Activated naive CD8-positive, alpha-beta T cell treated with anti-CD3 and anti-CD28 coated beads, Interleukin-2, amount 50 U/mL, for 24 hours (primary cell): ENCODE data around the gene LIN28B.

Source experiments
- ATAC-seq: fragments of 150-1000 bp; cut with Tn5 transposase; one replicate; pipeline ENCODE4 v1.10.0; 2021
- DNase-seq: peaks from one replicate; pipeline ENCODE4 v3.0.0; 2021
- H3K27ac Mint-ChIP-seq: one replicate; pipeline ENCODE4 v1.8.0; 2021; ENCODE audit warnings: mild to moderate bottlenecking, mixed read lengths
- H3K27me3 Mint-ChIP-seq: one replicate; pipeline ENCODE4 v1.8.0; 2021; ENCODE audit warnings: mixed read lengths
- H3K36me3 Mint-ChIP-seq: one replicate; pipeline ENCODE4 v1.8.0; 2021; ENCODE audit warnings: low read depth, mixed read lengths
- H3K4me1 Mint-ChIP-seq: one replicate; pipeline ENCODE4 v1.8.0; 2021; ENCODE audit warnings: mixed read lengths
- H3K4me3 Mint-ChIP-seq: one replicate; pipeline ENCODE4 v1.8.0; 2021; ENCODE audit warnings: mild to moderate bottlenecking, moderate library complexity, mixed read lengths
- H3K9me3 Mint-ChIP-seq: one replicate; pipeline ENCODE4 v1.8.0; 2021; ENCODE audit warnings: mixed read lengths

LIN28B gene

DNA sequence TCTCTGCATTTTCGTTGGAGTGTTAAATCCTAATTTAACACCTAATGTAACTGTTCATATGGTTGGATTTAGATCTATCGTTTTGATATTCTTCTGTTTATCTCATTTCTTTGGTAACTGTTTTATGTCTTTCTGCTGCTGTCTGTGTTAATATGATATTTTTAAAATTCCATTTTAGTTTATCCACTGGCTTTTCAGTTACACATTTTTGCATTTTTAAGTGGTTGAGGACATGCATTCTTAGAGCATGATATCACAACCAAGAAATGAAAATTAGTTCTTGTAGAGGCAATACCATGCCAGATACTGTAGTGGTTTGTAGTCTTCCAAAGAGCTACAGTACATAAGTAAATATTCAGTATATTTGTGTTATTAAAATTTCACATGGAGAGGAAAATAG is 58.6 kb downstream of the LIN28B start:
- peaks cover 10% of the 10 kb centered on the region for H3K27me3 Mint-ChIP-seq
- no peaks in the 10 kb centered on the region for H3K36me3 Mint-ChIP-seq

DNA sequence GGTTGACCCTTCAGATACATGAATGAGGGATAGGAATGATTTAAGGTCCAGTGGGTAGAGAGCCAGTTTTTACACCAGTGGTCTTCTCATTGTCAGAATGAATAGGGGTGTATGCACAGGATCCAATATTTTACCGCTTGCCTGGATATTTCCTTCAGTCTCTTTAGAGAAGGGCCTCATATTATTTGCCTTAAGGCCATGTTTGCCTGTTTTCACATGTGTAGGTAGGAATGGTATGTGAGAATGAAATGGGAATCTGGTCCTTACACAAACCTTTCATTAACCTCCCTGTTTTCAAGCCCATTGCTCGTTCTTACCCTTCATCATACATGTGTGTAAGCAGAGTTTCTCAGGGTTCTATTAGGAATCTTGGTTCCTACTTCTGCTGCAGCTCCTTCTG is 62.4 kb downstream of the LIN28B start:
- no peaks in the 10 kb centered on the region for H3K9me3 Mint-ChIP-seq
- H3K4me3 Mint-ChIP-seq = no peak overlapping the region
- peaks cover 18% of the 10 kb centered on the region for H3K27me3 Mint-ChIP-seq
- H3K36me3 Mint-ChIP-seq = no peaks in the 10 kb centered on the region
- H3K4me1 Mint-ChIP-seq = no peaks in the 10 kb centered on the region
- no peak overlapping the region for H3K27ac Mint-ChIP-seq
- ATAC-seq = no peak
- no peak for DNase-seq

More for the DNA sequence above, 58.6 kb downstream of the LIN28B start:
- DNase-seq = no peak
- no peak overlapping the region for H3K4me3 Mint-ChIP-seq
- no peaks in the 10 kb centered on the region for H3K9me3 Mint-ChIP-seq
- H3K4me1 Mint-ChIP-seq = no peaks in the 10 kb centered on the region
- ATAC-seq = no peak
- H3K27ac Mint-ChIP-seq = no peak overlapping the region

- Mint-ChIP-seq H3K36me3 (no peaks in the 10 kb centered on the region), H3K27me3 (peaks cover 20% of the 10 kb centered on the region), H3K4me1 (no peaks in the 10 kb centered on the region), H3K9me3 (no peaks in the 10 kb centered on the region), H3K27ac (no peak overlapping the region), H3K4me3 (no peak overlapping the region)
- no peak for DNase-seq
- ATAC-seq = no peak
Measured at GRCh38 chr6:105021399-105021798, 64.5 kb downstream of the LIN28B start.

GRCh38 chr6:105022416-105022815 is 65.5 kb downstream of the LIN28B start:
- no peak overlapping the region for H3K4me3 Mint-ChIP-seq
- DNase-seq (no peak), ATAC-seq (no peak)
- peaks cover 17% of the 10 kb centered on the region for H3K27me3 Mint-ChIP-seq
- H3K36me3 Mint-ChIP-seq = no peaks in the 10 kb centered on the region
- no peak overlapping the region for H3K27ac Mint-ChIP-seq
- H3K4me1 Mint-ChIP-seq = no peaks in the 10 kb centered on the region
- H3K9me3 Mint-ChIP-seq = no peaks in the 10 kb centered on the region

DNA sequence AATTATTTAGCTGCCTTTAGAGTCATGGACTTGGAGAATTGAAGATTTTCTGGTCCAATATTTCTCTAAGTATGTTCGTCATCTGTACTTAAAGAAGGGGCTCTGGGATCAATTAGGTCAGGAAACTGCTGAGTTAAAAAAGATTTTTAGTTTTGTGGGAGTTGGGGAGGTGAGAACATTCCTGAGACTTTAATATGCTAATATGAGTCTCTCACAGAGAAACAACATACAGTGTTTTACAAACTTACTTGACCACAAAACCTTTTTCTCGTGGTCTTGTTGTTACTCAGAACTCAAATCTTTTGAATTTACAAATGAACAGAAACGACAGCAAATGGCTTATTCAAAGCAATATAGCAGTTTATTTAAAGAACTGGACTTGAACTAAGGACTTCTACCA is 67.9 kb downstream of the LIN28B start:
- Mint-ChIP-seq H3K36me3 (no peaks in the 10 kb centered on the region), H3K9me3 (no peaks in the 10 kb centered on the region), H3K4me1 (no peaks in the 10 kb centered on the region), H3K27ac (no peak overlapping the region), H3K27me3 (peaks cover 13% of the 10 kb centered on the region), H3K4me3 (no peak overlapping the region)
- ATAC-seq (no peak), DNase-seq (no peak)

DNA sequence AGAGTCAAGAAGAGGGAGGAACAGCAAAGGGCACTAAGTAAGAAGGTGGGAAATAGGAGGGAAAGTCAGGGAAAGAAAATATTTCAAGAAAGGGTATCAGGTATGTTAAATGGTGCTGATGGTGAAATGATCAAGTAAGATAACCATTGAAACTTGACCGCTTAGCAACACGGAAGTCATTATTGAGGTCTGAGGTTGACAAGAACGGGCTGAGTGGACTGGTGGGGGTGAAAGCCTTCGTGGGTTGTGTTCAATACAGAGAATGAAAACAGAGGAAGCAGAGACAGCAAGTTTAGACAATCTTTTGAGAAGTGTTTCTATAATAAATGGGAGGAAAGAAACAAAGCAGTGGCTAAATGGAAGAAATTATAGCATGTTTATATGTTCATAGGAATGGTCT is 72.0 kb downstream of the LIN28B start:
- H3K4me1 Mint-ChIP-seq = no peaks in the 10 kb centered on the region
- no peak overlapping the region for H3K4me3 Mint-ChIP-seq
- no peaks in the 10 kb centered on the region for H3K9me3 Mint-ChIP-seq
- ATAC-seq = no peak
- H3K27ac Mint-ChIP-seq = no peak overlapping the region
- H3K36me3 Mint-ChIP-seq = no peaks in the 10 kb centered on the region
- DNase-seq = no peak
- H3K27me3 Mint-ChIP-seq = peaks cover 4% of the 10 kb centered on the region

DNA sequence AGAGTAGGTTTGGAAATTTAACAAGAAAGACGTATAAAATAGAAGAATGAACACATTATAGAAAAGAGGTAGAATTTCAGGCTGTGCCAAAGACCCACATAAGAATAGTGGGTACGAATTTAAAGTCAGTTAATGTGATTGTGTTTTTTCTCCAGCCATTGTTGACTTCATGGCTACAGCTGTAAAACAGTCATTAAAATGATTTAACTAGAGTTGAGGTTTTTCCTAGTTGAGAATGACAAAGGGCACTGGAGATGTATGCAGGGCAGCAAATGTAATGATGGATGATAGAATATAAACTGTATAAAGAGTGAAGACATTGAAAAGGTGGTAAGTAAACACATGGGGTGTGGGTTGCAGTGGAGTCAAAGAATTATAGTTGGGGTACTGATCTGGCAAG is 72.7 kb downstream of the LIN28B start:
- H3K4me1 Mint-ChIP-seq = no peaks in the 10 kb centered on the region
- no peak overlapping the region for H3K4me3 Mint-ChIP-seq
- ATAC-seq (no peak), DNase-seq (no peak)
- H3K9me3 Mint-ChIP-seq = no peaks in the 10 kb centered on the region
- no peak overlapping the region for H3K27ac Mint-ChIP-seq
- H3K27me3 Mint-ChIP-seq = peaks cover 10% of the 10 kb centered on the region
- H3K36me3 Mint-ChIP-seq = no peaks in the 10 kb centered on the region

DNA sequence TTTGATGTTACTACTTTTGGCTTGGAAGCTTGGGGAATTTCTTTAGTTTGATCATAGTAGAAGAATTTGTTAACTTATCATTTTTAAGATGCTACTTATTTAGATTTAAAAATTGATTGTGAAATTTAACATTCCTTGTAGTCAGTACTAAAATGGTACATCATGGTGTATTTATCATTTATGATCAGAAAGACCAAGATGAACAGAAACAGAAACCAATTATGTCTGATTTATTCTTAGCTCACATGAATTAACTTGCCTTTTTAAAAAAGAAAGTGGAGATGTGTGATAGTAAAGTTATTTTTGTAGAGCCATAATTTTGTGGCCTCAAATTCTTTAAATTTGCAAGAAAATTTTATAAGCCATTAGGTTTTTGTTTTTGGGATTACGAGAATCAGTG is 77.6 kb downstream of the LIN28B start:
- Mint-ChIP-seq H3K4me3 (no peak overlapping the region), H3K27ac (no peak overlapping the region), H3K27me3 (peaks cover 15% of the 10 kb centered on the region), H3K4me1 (no peaks in the 10 kb centered on the region), H3K9me3 (no peaks in the 10 kb centered on the region), H3K36me3 (no peaks in the 10 kb centered on the region)
- ATAC-seq = no peak
- DNase-seq = no peak

GRCh38 chr6:105035299-105035698 is 78.4 kb downstream of the LIN28B start:
- Mint-ChIP-seq H3K27ac (no peak overlapping the region), H3K36me3 (no peaks in the 10 kb centered on the region), H3K4me1 (no peaks in the 10 kb centered on the region), H3K9me3 (no peaks in the 10 kb centered on the region), H3K27me3 (peaks cover 15% of the 10 kb centered on the region), H3K4me3 (no peak overlapping the region)
- DNase-seq = no peak
- no peak for ATAC-seq

DNA sequence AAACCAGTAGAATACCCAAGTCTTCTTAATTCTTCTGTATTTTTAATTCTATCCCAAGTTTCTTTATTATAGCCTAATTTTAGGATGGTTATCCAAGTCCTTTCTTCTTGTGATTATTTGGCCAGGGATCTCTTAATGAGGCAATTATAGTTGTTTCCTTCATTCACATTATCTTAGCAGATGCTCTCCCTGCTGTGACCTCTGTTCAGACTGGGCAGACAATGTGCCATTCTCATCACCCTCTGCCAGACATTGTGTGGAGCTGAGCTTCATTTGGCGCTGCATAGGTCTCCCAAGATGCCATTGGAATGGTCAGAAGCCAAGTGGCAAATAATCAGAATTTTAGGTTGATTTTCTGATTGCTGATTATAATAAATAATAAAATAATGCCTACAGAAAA is 79.4 kb downstream of the LIN28B start:
- no peak for ATAC-seq
- H3K27ac Mint-ChIP-seq = no peak overlapping the region
- no peaks in the 10 kb centered on the region for H3K36me3 Mint-ChIP-seq
- no peak for DNase-seq
- no peaks in the 10 kb centered on the region for H3K9me3 Mint-ChIP-seq
- peaks cover 17% of the 10 kb centered on the region for H3K27me3 Mint-ChIP-seq
- no peak overlapping the region for H3K4me3 Mint-ChIP-seq
- H3K4me1 Mint-ChIP-seq = no peaks in the 10 kb centered on the region

- Mint-ChIP-seq H3K27me3 (peaks cover 18% of the 10 kb centered on the region), H3K4me1 (no peaks in the 10 kb centered on the region)
Measured at GRCh38 chr6:105038259-105038658, 81.4 kb downstream of the LIN28B start.

DNA sequence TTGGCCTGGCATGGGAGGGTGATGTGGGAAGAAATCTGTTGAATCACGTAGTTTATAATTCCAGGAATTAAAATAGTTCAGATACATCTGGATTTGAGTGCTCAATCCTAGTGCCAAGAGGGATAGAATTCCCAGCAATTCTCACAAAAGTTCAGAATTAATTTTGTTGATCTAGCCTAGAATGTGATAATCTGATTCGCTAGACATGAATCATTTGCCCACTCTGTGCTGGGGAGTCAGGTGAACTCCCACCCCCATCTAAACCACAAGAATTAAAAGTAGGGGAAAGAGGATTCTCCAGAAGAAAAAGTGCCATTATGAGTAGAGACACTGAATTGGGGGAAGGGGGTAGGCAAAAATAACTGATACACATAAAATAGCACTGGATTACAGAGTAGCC is 85.0 kb downstream of the LIN28B start:
- DNase-seq (no peak), ATAC-seq (no peak)
- H3K9me3 Mint-ChIP-seq = no peaks in the 10 kb centered on the region
- no peaks in the 10 kb centered on the region for H3K4me1 Mint-ChIP-seq
- H3K36me3 Mint-ChIP-seq = no peaks in the 10 kb centered on the region
- H3K27ac Mint-ChIP-seq = no peak overlapping the region
- peaks cover 13% of the 10 kb centered on the region for H3K27me3 Mint-ChIP-seq
- no peak overlapping the region for H3K4me3 Mint-ChIP-seq

More at GRCh38 chr6:105038259-105038658, 81.4 kb downstream of the LIN28B start:
- ATAC-seq (no peak), DNase-seq (no peak)
- H3K9me3 Mint-ChIP-seq = no peaks in the 10 kb centered on the region
- H3K36me3 Mint-ChIP-seq = no peaks in the 10 kb centered on the region
- H3K4me3 Mint-ChIP-seq = no peak overlapping the region
- H3K27ac Mint-ChIP-seq = no peak overlapping the region

- H3K27ac Mint-ChIP-seq = no peak overlapping the region
- H3K4me1 Mint-ChIP-seq = no peaks in the 10 kb centered on the region
- H3K4me3 Mint-ChIP-seq = no peak overlapping the region
- H3K27me3 Mint-ChIP-seq = peaks cover 13% of the 10 kb centered on the region
- no peak for ATAC-seq
- no peaks in the 10 kb centered on the region for H3K9me3 Mint-ChIP-seq
- DNase-seq = no peak
- H3K36me3 Mint-ChIP-seq = no peaks in the 10 kb centered on the region
Measured at GRCh38 chr6:105042648-105043047, 85.7 kb downstream of the LIN28B start.

DNA sequence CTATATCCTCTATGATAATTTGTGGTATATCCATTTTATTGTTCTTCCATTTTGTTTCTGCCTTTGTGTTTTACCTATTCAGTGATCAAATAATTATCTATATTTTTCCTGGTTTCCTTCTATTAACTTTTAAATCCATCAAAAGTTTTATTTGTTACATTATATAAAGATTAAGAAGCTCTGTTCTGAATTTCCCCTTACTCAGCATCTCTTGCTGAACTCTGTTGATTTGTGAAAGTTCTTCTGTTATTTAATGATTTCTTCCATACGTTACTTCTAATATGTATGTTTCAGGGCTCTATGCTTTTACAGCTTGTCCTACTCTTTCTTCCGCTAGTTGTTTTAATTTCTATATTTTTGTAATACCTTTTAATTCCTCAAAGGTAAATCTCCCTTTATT is 87.1 kb downstream of the LIN28B start:
- Mint-ChIP-seq H3K9me3 (no peaks in the 10 kb centered on the region), H3K27me3 (peaks cover 20% of the 10 kb centered on the region), H3K4me3 (no peak overlapping the region), H3K4me1 (no peaks in the 10 kb centered on the region), H3K36me3 (no peaks in the 10 kb centered on the region), H3K27ac (no peak overlapping the region)
- ATAC-seq (no peak), DNase-seq (no peak)

- no peaks in the 10 kb centered on the region for H3K4me1 Mint-ChIP-seq
- ATAC-seq = no peak
- no peak overlapping the region for H3K4me3 Mint-ChIP-seq
- no peaks in the 10 kb centered on the region for H3K36me3 Mint-ChIP-seq
- DNase-seq = no peak
- H3K27ac Mint-ChIP-seq = no peak overlapping the region
- H3K9me3 Mint-ChIP-seq = no peaks in the 10 kb centered on the region
- H3K27me3 Mint-ChIP-seq = peaks cover 21% of the 10 kb centered on the region
Measured at GRCh38 chr6:105045526-105045925, 88.6 kb downstream of the LIN28B start.

GRCh38 chr6:105051941-105052471 is 95.1 kb downstream of the LIN28B start:
- peaks cover 19% of the 10 kb centered on the region for H3K27me3 Mint-ChIP-seq
- H3K4me1 Mint-ChIP-seq = no peaks in the 10 kb centered on the region
- H3K36me3 Mint-ChIP-seq = no peaks in the 10 kb centered on the region
- peaks cover 7% of the 10 kb centered on the region for H3K9me3 Mint-ChIP-seq
- H3K27ac Mint-ChIP-seq = no peak overlapping the region
- H3K4me3 Mint-ChIP-seq = no peak overlapping the region
- DNase-seq (no peak), ATAC-seq (no peak)
